ENCODE measurements around the gene ST6GAL2.

Gene ST6GAL2

GRCh38 chr2:106825161-106825560 is 60.8 kb downstream of the ST6GAL2 start:
- Histone ChIP-seq H3K36me3 (no peaks in the 10 kb centered on the region), H3K27ac (no peak overlapping the region), H3K27me3 (ENCODE audit: insufficient read depth, low read depth, severe bottlenecking) (peaks cover 41% of the 10 kb centered on the region), H3K4me3 (ENCODE audit: low read depth, low read length) (no peak overlapping the region), H3K9me3 (ENCODE audit: severe bottlenecking) (no peaks in the 10 kb centered on the region)
- TF ChIP-seq, protein P1, sequence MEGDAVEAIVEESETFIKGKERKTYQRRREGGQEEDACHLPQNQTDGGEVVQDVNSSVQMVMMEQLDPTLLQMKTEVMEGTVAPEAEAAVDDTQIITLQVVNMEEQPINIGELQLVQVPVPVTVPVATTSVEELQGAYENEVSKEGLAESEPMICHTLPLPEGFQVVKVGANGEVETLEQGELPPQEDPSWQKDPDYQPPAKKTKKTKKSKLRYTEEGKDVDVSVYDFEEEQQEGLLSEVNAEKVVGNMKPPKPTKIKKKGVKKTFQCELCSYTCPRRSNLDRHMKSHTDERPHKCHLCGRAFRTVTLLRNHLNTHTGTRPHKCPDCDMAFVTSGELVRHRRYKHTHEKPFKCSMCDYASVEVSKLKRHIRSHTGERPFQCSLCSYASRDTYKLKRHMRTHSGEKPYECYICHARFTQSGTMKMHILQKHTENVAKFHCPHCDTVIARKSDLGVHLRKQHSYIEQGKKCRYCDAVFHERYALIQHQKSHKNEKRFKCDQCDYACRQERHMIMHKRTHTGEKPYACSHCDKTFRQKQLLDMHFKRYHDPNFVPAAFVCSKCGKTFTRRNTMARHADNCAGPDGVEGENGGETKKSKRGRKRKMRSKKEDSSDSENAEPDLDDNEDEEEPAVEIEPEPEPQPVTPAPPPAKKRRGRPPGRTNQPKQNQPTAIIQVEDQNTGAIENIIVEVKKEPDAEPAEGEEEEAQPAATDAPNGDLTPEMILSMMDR (IDR thresholded peaks at IDR 0.05; ENCODE audit: low read depth, low read length), result no peak
- DNase-seq, result no peak

GRCh38 chr2:106816974-106817373 is 69.0 kb downstream of the ST6GAL2 start:
- TF ChIP-seq, protein P1 (IDR thresholded peaks at IDR 0.05; ENCODE audit: low read depth, low read length), result no peak

DNA sequence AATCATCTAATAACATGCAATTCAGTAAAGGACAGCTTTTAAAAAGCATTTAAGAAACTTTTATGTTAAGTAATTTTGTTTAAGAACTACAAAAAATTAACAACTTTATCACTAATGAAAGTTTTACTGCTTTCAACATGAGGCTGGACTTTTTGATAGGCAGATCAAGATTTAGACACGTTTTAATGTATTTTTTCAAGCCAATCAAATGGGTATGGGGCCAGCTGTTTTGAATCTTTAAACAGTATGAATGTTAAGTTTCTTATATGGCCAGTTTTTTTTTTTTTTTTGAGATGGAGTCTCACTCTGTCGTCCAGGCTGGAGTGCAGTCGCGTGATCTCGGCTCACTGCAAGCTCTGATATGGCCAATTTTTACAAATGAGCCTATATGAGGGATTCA is 73.1 kb downstream of the ST6GAL2 start:
- Histone ChIP-seq H3K27me3 (ENCODE audit: insufficient read depth, low read depth, severe bottlenecking) (peaks cover 66% of the 10 kb centered on the region), H3K4me3 (ENCODE audit: low read depth, low read length) (no peak overlapping the region), H3K36me3 (no peaks in the 10 kb centered on the region), H3K9me3 (ENCODE audit: severe bottlenecking) (no peaks in the 10 kb centered on the region), H3K27ac (no peak overlapping the region)
- no peak for DNase-seq
- TF ChIP-seq, protein P1 (IDR thresholded peaks at IDR 0.05; ENCODE audit: low read depth, low read length), result no peak

More at GRCh38 chr2:106816974-106817373, 69.0 kb downstream of the ST6GAL2 start:
- no peak for DNase-seq
- Histone ChIP-seq H3K4me3 (ENCODE audit: low read depth, low read length) (no peak overlapping the region), H3K36me3 (no peaks in the 10 kb centered on the region), H3K27me3 (ENCODE audit: insufficient read depth, low read depth, severe bottlenecking) (peaks cover 65% of the 10 kb centered on the region), H3K27ac (no peak overlapping the region), H3K9me3 (ENCODE audit: severe bottlenecking) (no peaks in the 10 kb centered on the region)

DNA sequence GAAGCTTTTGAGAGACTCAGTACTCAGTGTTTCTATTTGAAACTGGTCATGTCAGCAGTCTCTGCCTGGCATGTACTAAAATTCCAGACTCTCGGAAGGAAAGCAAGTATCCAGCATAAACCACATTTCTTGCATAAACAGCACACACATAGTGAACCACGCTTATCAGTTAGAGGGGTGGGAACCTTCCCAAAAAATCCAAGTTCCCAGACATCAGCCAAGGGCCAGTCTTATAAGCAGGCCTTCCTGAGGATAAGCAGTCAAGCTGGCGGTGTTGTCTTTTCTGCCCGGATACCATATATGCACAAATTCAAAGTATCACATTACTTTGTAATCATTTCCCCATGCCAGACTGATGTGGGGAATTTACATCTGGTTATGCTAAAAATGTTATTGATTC is 73.6 kb downstream of the ST6GAL2 start:
- Histone ChIP-seq H3K27me3 (ENCODE audit: insufficient read depth, low read depth, severe bottlenecking) (peaks cover 70% of the 10 kb centered on the region), H3K36me3 (no peaks in the 10 kb centered on the region), H3K4me3 (ENCODE audit: low read depth, low read length) (no peak overlapping the region), H3K27ac (no peak overlapping the region), H3K9me3 (ENCODE audit: severe bottlenecking) (no peaks in the 10 kb centered on the region)
- TF ChIP-seq, protein P1 (IDR thresholded peaks at IDR 0.05; ENCODE audit: low read depth, low read length), result no peak
- DNase-seq, result no peak

DNA sequence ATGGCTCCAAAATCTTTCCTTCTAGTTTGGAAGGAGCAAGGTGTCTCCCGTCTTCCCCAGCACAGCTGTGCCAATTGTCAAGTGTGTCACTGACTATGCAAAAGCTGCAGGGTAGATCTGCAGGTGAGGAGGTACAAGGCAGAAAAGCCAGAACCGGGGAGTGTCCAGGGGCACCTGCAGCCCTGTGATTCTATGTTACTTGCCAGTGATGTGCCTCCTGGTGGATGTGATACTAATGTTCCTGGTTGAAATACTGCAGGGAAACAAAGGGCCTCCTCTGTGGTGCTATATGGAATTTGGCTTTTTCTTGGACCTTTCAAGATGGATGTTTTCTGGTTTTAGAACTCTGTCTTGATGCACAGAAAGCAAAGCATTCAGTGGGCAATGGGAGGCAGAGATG is 80.3 kb downstream of the ST6GAL2 start:
- Histone ChIP-seq H3K27me3 (ENCODE audit: insufficient read depth, low read depth, severe bottlenecking) (peaks cover 79% of the 10 kb centered on the region), H3K36me3 (no peaks in the 10 kb centered on the region), H3K27ac (no peak overlapping the region), H3K9me3 (ENCODE audit: severe bottlenecking) (no peaks in the 10 kb centered on the region), H3K4me3 (ENCODE audit: low read depth, low read length) (no peak overlapping the region)
- no peak for DNase-seq
- TF ChIP-seq, protein P1 (IDR thresholded peaks at IDR 0.05; ENCODE audit: low read depth, low read length), result no peak

- DNase-seq, result no peak
- no peaks in the 10 kb centered on the region for H3K36me3 ChIP-seq
- TF ChIP-seq, protein P1 (IDR thresholded peaks at IDR 0.05; ENCODE audit: low read depth, low read length), result no peak
These were observed 81.8 kb downstream of the ST6GAL2 start for GRCh38 chr2:106804161-106804560.

More at GRCh38 chr2:106804161-106804560, 81.8 kb downstream of the ST6GAL2 start:
- H3K4me3 ChIP-seq (ENCODE audit: low read depth, low read length), result no peak overlapping the region
- H3K9me3 ChIP-seq (ENCODE audit: severe bottlenecking), result no peaks in the 10 kb centered on the region
- no peak overlapping the region for H3K27ac ChIP-seq
- H3K27me3 ChIP-seq (ENCODE audit: insufficient read depth, low read depth, severe bottlenecking), result peaks cover 76% of the 10 kb centered on the region

Data from WERI-Rb-1 (cell line).